WERI-Rb-1 (cell line): ENCODE data around the gene OTUB1.

Experiments used
- DNase-seq: peaks from one replicate; pipeline ENCODE4 v3.0.0-alpha.2; 2020
- H3K27ac ChIP-seq: fragments of 250-450 bp; sonication (Bioruptor Pico); 2 replicates; pipeline ENCODE4 v1.5.1; 2020; ENCODE audit warnings: mild to moderate bottlenecking, moderate library complexity
- H3K27me3 ChIP-seq: fragments of 250-450 bp; sonication (Bioruptor Pico); 2 replicates; pipeline ENCODE4 v1.5.1; 2021; ENCODE audit warnings: mild to moderate bottlenecking, low read depth, moderate library complexity; ENCODE audit not compliant: insufficient read depth, severe bottlenecking
- H3K36me3 ChIP-seq: fragments of 250-450 bp; sonication (Bioruptor Pico); 2 replicates; pipeline ENCODE4 v1.5.1; 2020; ENCODE audit warnings: mild to moderate bottlenecking, moderate library complexity
- H3K4me3 ChIP-seq: 2 replicates; pipeline ENCODE4 v1.5.1; 2011; ENCODE audit warnings: low read depth, mild to moderate bottlenecking, control low read depth, low read length
- H3K9me3 ChIP-seq: fragments of 250-450 bp; sonication (Bioruptor Pico); 2 replicates; pipeline ENCODE4 v1.5.1; 2021; ENCODE audit warnings: mild to moderate bottlenecking, moderate library complexity; ENCODE audit not compliant: severe bottlenecking
- TF ChIP-seq, protein P1 (sequence below): IDR thresholded peaks from 2 replicates; pipeline ENCODE4 v1.5.1; 2011; ENCODE audit warnings: low read depth, mild to moderate bottlenecking, control low read depth, inconsistent platforms, low read length

The OTUB1 gene

DNA sequence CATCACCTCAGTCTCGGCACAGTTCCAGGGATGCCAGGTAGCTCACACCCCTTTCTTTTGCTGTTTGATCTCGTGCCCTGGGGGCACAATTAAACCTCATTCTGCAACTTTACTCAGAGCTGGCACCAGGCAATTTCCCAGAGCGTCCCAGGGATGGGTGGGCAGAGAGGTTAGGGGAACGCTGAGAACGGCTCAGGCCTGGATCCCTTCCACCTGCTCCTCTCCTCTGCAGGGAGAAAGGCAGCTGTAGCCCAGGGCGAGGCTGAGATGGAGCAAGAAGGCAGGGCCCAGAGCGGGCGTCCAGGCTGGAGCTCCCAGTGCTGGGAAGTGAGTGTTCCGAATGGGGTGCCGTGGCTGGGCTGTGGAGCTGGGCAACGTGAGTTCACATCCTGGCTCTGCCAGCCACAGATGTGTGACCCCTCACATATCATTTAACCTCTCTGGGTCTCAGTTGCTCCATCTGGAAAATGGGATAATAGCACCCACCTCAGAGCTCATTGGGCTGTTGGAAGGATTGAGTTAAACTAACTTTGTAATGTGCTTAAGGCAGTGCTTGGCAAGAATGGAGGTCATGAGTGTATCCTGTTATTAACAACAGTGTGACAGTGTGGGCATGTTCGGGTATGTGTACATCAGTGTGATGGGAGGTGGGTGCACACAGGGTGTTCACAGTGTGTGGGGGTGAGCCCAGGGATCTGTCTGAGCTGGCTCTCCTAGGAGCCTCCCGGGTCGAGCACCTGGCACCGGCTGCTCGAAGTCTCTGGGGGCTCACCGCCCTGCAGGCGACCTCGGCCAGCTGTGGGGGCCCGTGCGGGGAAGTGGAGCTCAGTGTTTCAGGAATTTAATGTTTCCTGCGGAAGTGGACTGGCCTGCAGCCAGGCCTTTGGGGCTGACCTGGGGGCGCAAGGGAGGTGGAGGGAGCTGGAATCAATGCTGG is 15.5 kb downstream of the OTUB1 start:
- Histone ChIP-seq H3K4me3 (no peak overlapping the region), H3K9me3 (no peaks in the 10 kb centered on the region), H3K27me3 (no peaks in the 10 kb centered on the region), H3K27ac (no peak overlapping the region), H3K36me3 (peaks cover 19% of the 10 kb centered on the region)
- TF ChIP-seq, protein P1, sequence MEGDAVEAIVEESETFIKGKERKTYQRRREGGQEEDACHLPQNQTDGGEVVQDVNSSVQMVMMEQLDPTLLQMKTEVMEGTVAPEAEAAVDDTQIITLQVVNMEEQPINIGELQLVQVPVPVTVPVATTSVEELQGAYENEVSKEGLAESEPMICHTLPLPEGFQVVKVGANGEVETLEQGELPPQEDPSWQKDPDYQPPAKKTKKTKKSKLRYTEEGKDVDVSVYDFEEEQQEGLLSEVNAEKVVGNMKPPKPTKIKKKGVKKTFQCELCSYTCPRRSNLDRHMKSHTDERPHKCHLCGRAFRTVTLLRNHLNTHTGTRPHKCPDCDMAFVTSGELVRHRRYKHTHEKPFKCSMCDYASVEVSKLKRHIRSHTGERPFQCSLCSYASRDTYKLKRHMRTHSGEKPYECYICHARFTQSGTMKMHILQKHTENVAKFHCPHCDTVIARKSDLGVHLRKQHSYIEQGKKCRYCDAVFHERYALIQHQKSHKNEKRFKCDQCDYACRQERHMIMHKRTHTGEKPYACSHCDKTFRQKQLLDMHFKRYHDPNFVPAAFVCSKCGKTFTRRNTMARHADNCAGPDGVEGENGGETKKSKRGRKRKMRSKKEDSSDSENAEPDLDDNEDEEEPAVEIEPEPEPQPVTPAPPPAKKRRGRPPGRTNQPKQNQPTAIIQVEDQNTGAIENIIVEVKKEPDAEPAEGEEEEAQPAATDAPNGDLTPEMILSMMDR: no peak
- no peak for DNase-seq

DNA sequence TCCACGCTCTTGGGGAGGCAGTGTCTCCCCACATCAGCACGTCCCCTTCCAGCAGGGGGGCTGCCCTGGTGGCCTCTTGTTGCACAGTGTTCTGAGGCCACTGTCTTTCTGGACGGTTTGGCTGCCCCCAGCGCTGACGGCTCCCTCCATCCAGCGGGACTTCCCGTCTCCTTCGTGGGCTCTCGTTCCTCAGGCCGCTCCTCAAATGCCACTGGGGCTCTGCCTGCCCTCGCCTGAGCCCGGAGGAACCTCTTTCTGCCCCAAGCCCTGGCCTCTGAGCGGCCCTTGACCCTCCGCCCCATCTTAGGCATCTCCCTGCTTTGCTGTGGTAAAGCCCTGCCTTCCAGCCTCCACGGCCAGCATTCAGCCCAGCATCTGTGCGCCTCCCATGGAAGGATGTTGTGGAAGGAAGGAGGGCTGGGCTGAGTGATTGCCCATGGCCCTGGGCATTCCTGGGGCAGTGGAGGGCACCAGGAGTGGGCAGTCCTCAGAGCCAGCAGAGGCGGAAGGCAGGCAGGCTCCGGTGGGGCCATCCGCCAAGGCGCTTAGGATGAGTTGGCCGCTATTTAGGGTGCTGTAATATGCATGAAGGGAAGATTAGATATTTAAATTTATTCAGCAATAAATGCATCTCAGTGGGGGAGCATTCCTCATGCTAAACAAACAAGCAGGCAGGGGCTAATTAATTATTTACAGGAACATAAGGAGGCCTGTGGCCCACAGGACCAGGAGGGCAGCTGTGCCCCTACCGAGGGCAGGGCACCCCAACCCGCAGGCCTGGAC is 17.8 kb downstream of the OTUB1 start:
- Histone ChIP-seq H3K27ac (no peak overlapping the region), H3K4me3 (no peak overlapping the region), H3K27me3 (no peaks in the 10 kb centered on the region), H3K9me3 (no peaks in the 10 kb centered on the region), H3K36me3 (peaks cover under 1% of the 10 kb centered on the region; the same call in 1 of the 2 replicates)
- TF ChIP-seq, protein P1: no peak
- DNase-seq: no peak

DNA sequence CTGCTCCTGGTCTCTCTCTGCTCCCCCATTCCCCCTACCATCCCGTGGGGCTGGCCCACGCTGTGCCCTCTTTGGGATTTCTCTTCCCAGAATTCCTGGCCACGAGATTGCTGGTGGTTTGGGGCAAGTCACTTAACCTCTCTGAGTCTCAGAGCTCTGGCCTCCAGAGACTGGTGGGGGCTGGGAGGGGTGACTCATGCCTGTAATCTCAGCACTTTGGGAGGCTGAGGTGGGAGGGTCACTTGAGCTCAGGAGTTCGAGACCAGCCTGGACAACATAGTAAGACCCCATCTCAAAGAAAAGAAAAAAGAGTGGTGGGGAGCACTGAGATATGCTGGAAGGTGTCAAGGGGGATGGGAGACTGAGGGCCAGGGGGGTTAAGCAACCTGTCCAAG is 18.3 kb downstream of the OTUB1 start:
- TF ChIP-seq, protein P1: no peak
- no peak for DNase-seq
- no peak overlapping the region for H3K4me3 ChIP-seq
- no peaks in the 10 kb centered on the region for H3K27me3 ChIP-seq
- H3K9me3 ChIP-seq: no peaks in the 10 kb centered on the region
- H3K27ac ChIP-seq: no peak overlapping the region
- no peaks in the 10 kb centered on the region for H3K36me3 ChIP-seq

DNA sequence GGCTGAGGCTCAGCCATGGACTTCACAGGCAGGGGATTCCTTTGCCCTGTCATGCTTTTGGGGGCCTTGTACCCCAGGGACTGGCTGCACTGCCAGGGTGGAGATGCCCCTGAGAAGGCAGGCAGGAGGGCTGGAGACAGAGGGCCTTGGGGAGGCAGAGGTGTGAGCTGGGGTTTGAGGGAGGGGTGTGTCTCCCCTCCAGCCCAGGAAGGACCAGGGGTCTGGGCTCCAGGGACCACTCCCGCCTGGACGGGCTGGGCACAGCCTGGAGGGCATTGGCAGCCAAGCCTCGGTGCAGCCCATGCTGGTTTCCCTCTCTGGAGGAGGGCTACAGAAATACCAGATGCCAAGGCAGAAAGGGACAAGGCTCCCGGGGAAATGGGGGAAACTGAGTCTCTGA is 19.5 kb downstream of the OTUB1 start:
- Histone ChIP-seq H3K36me3 (no peaks in the 10 kb centered on the region), H3K27ac (no peak overlapping the region), H3K9me3 (no peaks in the 10 kb centered on the region), H3K27me3 (no peaks in the 10 kb centered on the region), H3K4me3 (no peak overlapping the region)
- no peak for DNase-seq
- TF ChIP-seq, protein P1: no peak

DNA sequence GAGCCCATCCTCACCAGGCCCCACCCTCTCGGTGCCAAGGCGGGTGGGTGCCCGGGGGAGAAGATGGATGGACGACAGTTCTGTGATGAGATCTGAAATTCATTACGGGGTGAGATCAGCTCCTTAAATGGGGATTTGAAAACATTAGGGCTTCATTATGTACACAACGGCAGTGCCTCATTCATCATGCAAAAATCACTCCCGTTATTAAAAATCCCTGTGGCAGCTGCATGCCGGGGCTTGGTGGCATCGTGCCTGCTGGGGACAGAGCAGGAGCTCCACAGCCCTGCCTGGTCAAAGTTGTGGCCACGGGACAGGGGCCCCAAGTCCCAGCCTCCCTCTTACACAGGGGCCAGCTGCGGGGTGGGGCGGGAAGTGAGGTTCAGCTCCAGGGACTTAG is 20.2 kb downstream of the OTUB1 start:
- no peaks in the 10 kb centered on the region for H3K9me3 ChIP-seq
- TF ChIP-seq, protein P1: no peak
- no peaks in the 10 kb centered on the region for H3K27me3 ChIP-seq
- no peak overlapping the region for H3K27ac ChIP-seq
- H3K4me3 ChIP-seq: no peak overlapping the region
- DNase-seq: no peak
- H3K36me3 ChIP-seq: no peaks in the 10 kb centered on the region
